GM21529 (cell line): Measurements from ENCODE around the gene MAPRE2.
"Not testable (repeated sequence)": the region's sequence is repeated elsewhere in the genome, so short reads cannot be mapped to it uniquely, and the experiment has no call there.

Experiments used
- ATAC-seq: cut with Tn5 transposase; IDR thresholded peaks from one replicate; pipeline ENCODE4 v1.9.1; 2021; ENCODE audit not compliant: unreplicated experiment

The MAPRE2 gene

DNA sequence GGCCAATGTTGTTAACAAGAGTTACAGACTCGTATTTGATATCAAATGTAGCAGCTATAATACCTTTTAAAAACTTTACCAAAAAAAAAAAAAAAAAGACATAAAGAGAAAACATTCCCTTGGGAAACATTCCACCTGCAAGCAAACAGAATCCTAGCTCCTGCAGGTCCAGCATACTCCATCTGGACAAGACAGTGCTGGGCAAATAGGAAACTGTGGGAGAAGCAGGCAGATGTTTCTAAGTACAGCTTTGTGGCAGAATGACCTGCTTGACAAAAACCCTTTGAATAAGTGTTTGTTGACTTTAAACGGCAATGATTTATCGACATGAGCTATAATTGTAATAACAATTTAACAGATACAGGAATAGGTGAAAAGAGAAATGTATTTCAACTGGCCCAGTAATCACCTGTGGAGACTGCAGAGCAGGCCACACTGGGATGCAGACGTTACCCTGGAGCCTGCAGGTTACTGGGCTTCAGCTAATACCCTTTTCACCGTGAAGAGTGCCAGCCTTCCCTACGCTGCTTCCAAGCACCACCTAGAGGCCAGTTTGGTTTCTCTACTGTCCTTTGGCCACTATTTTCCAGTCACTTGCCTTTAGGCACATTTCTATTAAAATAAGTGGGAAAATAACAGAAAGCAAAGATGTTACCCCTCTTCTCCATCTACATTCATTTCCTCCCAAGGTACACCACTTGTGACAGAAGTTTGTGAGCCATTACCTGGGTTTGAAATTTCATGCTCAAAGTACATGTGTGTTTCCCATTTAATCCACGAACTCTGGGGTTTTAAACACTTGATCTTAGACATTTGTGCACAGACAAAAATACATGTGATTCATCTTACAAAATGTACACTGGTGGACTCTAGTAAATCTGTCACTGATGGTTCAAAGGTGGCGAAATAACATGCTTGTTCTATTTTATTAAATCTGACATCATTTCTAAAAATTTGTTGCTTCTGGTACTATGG is 102.7 kb downstream of the MAPRE2 start:
- peak; percentile 38 for ATAC-seq

GRCh38 chr18:35144698-35145097 is 103.5 kb downstream of the MAPRE2 start:
- ATAC-seq: no peak

DNA sequence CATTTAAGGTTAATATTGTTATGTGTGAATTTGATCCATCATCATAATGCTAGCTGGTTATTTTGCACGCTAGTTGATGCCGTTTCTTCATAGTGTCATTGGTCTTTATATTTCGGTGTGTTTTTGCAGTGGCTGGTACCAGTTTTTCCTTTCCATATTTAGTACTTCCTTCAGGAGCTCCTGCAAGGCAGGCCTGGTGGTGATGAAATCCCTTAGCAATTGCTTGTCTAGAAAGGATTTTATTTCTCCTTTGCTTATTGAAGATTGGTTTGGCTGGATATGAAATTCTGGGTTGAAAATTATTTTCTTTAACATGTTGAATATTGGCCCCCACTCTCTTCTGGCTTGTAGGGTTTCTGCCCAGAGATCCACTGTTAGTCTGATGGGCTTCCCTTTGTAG is 109.0 kb downstream of the MAPRE2 start:
- ATAC-seq: not testable (repeated sequence)

DNA sequence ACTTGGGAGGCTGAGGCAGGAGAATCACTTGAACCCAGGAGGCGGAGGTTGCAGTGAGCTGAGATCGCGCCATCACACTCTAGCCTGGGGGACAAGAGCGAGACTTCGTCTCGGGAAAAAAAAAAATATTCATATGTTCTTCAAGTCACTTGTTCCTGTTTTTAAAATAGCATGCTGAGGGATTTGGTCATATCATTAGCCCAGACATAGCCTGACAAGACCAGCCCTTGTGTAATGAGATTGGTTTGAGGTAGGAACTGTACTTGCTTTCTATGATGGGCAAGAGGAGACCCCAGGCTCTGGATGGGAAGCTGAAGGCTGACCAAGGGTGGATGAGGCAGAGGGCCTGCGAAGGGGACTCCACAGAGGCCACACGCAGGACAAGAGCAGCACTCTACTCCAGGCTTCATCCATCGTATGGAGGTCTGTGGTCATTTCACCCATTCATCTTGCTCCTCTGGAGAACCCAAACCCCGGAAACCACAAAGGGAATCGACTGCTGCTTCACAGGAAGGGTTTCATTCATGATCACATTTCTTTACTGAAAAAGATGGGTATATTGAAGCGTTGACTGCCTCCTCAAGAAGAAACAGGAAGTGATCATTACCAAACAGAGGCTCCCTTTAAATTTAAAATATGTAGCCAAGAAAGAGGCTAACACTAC is 112.5 kb downstream of the MAPRE2 start:
- peak; percentile 54 for ATAC-seq

- no peak for ATAC-seq
Measured at GRCh38 chr18:35155398-35156117, 114.3 kb downstream of the MAPRE2 start.

DNA sequence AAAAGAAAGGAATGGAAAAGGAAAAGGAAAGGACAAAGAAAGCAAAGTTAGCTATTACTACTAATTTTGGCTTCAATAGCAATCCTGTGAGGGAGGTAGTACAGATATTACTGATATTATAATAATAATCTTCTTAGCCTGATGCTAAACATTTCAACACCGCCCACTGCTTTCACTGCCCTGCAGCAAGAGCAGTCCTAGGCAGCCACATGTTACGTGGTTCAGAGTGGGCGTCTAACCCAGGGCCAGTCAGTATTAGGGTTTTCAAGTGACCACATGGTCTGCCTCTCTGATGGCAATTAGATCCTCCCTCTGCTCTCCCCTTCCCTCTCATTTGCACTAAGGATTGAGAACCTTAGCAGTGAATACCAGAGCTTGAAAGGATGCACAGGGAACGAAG is 116.0 kb downstream of the MAPRE2 start:
- ATAC-seq: no peak

DNA sequence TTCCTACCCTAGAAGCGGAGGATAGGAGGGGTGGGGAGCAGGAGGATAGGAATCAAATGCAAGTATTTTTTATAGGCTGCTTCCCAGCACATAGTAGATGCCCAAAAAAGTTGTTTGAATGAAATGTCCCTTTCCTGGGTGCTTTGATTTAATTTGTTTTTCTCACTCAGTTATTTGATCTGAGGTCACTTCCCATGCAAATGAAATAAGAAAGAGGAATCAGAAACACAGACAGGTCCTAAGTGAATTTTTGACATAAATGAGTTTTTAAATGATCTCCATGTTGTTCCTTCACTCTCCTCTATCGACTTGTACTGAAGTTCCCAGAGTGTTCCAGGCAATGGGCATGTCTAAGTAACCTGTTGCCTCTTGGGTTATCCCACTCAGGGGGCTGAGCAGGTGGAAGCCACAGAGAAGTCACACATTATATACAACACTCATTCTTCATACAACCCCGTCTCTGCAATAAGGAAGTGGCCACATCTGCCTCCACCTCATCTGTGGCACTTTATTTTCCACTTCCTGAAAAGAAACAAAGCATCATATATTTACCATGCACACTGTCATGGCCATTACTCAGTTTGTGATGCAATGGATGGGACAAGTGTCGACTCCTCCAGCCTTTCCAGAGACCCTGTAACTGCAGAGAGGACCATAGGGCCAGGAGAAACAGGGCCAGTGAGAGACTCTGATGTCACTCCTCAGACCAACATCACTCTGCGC is 117.7 kb downstream of the MAPRE2 start:
- peak; percentile 61 for ATAC-seq

DNA sequence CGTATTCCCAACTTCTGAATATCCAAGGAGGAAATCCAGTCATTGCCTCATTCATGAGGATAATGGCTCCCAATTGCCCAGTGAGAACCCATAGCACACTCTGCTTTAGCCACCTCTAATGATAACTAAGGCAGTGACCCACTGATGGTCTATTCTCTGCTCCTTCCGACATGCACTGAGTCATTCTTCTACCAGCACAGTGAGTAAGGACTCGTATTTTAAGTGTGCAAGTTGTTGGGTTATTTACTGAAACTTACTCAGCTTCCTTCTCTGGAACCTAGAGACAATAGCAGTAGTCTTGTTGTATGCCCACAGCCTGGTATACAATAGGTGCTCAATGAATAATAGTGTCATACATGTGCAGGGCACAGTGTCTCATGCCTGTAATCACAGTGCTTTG is 118.6 kb downstream of the MAPRE2 start:
- ATAC-seq: no peak

DNA sequence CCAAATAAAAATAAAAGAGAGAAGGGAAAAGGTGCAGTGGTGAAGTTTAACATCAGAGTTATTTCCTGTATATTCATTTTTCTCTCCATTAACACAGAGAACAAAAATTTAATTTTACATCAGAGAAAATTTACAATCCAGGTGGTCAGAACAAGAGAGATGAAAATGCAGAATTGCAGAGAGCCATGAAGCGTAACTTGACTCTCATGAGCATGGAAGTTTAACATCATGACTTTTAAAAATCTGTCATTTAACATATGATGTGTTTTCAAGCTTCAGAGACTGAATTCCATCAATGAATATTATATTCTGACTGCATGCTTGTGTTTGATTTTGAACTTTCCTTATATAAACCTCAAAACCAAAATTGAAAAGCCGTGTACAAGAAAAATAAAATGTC is 120.3 kb downstream of the MAPRE2 start:
- no peak for ATAC-seq

DNA sequence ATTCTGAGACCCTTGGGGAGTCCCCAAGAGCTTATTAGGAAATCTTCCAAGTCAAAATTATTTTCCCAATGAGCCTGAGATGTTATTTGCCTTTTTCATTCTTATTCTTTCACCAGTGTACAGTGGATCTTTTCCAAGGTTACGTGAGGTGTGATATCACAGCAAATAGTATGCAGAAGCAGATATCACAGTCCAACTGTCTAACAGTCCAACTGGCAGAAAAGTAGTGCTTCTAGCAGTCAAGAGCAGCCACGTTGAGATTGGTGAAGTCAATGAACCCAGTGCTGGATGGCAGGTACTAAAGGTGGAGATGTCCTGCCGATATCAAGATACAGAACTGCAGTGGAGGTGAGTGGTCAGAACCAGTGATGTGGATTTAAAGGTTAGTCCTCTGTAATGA is 120.7 kb downstream of the MAPRE2 start:
- ATAC-seq: no peak

DNA sequence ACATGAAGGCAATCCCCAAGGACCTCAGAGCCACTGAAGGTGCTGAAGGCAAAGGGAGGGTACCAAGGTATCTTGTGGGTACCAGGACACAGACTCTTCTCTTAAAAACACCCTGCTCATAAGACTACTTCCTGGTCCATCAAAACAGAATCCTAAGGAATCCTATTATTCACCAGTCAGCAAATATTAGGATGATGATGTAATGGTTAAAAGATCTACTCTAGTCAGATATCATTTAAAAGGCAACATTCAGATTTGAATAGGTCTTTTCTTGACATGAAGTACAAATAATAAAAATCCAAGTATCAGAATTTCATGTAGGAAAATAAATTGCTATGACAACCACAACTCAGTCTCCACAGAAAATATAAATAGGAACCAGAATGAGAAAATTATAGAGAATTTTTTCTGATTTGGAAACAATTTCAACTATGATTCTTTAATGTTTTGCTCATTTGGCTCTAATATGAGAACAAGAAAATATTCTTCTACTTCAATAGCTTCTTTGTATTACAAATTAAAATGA is 121.9 kb downstream of the MAPRE2 start:
- no peak for ATAC-seq

- no peak for ATAC-seq
Measured at GRCh38 chr18:35163721-35164120, 122.5 kb downstream of the MAPRE2 start.

DNA sequence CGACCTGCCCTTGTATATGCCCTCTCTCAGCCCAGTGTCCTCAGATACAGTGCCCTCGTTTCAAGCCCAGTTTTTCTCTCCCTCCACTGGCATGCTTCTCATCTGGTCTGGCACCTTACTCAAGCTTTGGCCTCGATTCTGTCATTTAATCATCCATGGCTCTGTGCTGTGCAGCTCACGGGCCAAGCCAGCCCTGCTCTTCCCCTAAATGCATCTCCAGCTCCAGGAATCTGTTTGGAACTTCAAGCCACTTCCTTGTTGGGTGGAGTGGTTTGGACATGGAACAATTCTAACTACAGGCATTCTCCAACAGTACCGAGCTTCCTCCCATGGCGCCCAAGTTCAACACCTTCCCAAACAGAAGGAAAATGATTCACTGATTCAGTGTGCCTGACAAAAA is 122.9 kb downstream of the MAPRE2 start:
- ATAC-seq: no peak

GRCh38 chr18:35167332-35167731 is 126.1 kb downstream of the MAPRE2 start:
- ATAC-seq: no peak

DNA sequence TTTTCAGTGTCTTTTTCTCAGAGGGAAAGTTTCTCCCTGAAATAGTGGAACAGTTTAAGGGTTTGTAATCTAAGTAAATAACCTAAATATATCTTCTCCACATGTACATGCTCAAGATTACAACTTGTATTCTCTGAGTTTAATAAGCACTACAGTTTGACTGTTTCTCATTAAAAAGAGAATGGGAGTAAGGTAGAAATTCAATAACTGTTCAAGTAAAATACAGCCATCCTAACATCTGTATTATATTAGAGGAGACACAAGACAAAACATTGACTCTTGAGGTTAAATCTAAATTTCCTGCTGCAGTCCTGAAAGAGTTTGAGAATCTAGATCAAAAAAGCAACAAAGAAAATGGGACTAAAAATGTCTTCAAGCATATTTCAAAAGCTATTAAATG is 126.6 kb downstream of the MAPRE2 start:
- ATAC-seq: no peak

DNA sequence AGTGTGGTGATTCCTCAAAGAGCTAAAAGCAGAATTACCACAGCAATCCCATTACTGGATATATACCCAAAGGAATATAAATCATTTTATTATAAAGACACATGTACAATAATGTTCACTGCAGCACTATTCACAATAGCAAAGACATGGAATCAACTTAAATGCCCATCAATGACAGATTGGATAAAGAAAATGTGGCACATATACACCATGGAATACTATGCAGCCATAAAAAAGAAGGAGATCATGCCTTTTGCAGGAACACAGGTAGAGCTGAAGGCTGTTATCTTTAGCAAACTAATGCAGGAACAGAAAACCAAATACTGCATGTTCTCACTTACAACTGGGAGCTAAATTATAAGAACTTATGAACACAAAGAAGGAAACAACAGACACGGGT is 129.1 kb downstream of the MAPRE2 start:
- not testable (repeated sequence) for ATAC-seq

DNA sequence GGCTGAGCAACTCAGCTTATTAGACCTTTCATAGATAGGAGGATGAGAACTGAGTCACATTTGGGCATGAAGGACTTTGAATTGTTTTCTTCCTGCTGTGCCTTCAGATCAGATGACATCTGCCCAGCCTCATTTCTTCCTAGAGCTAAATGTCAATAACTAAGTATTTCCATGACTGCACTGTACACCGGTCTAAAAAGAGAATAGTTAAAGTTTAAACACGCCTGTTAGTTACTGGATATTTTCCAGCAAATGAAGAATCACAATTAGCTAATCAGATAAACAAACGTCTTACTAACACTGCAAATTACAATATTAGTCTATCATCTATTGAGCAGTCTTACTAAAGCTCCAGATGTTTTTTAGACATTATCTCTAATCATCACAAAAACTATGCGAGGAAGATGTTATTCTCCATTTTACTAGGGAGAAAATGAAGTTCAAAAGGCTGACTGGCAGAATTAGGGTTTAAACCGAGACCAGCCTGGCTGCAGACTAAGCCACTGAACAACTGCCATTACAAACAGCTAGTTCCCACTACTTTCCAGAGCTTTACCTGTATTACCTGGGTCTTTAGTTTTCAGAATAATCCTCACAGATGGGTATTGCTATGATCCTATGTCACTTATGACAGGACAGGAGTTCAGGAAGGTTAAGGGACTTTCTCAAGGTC is 130.2 kb downstream of the MAPRE2 start:
- no peak for ATAC-seq

GRCh38 chr18:35172009-35172408 is 130.8 kb downstream of the MAPRE2 start:
- ATAC-seq: no peak

- ATAC-seq: no peak
Measured at GRCh38 chr18:35172451-35173035, 131.3 kb downstream of the MAPRE2 start.
